ENCODE data around the gene KRTAP10-4. TPM values are rescaled to one million over a fixed set of nuclear protein-coding genes. Genes with fewer than 3 reads are reported as not detected.
"Not testable (repeated sequence)": the region's sequence is repeated elsewhere in the genome, so short reads cannot be mapped to it uniquely, and the experiment has no call there.

The KRTAP10-4 gene
- total and polyA plus RNA-seq, 2 donors (not counting 3 experiments of a cell fraction or from before 2014, with no cell fraction given) = not detected

GRCh38 chr21:44549525-44550211, 23.9 kb upstream of the KRTAP10-4 start:
- Histone ChIP-seq H3K4me1 (ENCODE audit: control insufficient read depth, extremely low read depth, insufficient read depth, low read length) (no peaks in the 10 kb centered on the region), H3K9me3 (replicated peaks; ENCODE audit: control insufficient read depth, insufficient read depth, low read length) (no peaks in the 10 kb centered on the region), H2AFZ (ENCODE audit: low read depth, low read length) (no peak overlapping the region), H3K27me3 (ENCODE audit: control insufficient read depth in 2 of 2, insufficient read depth in 2 of 2, low read length in 2 of 2) (peaks cover 3 to 12% of the 10 kb centered on the region in 2 experiments), H3K9me1 (replicated peaks; ENCODE audit: control insufficient read depth, extremely low read depth, insufficient read depth, low read length) (no peaks in the 10 kb centered on the region), H3K9ac (replicated peaks; ENCODE audit: extremely low read depth, insufficient read depth, low read length) (no peak overlapping the region), H3K36me3 (ENCODE audit: control insufficient read depth in 2 of 2, extremely low read depth in 1 of 2, insufficient read depth in 2 of 2, low read length in 2 of 2) (no peaks in the 10 kb centered on the region), H4K20me1 (replicated peaks; ENCODE audit: control insufficient read depth, extremely low read depth, insufficient read depth, low read length) (no peaks in the 10 kb centered on the region), H3K4me3 (replicated peaks in 1 of 3; ENCODE audit: insufficient read depth in 1 of 3, low read depth in 1 of 3, low read length in 3 of 3) (no peak overlapping the region), H3K4me2 (ENCODE audit: insufficient read depth, low read length) (no peak overlapping the region), H3K27ac (ENCODE audit: insufficient read depth, low read depth, low read length) (no peak overlapping the region), H3K79me2 (ENCODE audit: control insufficient read depth, insufficient read depth, low read length) (no peaks in the 10 kb centered on the region)
- CTCF ChIA-PET = no interaction called here
- DNase-seq (ENCODE audit: low read depth, low spot score) = no peak
- dilution Hi-C loops (cut with MboI; ENCODE audit: extremely low pct_ligation_motif_present, low sequenced_read_pairs) (no loop called here), intact Hi-C loops (cut with micrococcal nuclease) (no loop called here)
- POLR2A ChIA-PET = no interaction called here
- TF ChIP-seq EZH2 (IDR thresholded peaks at IDR 0.05; ENCODE audit: borderline replicate concordance, low read depth, low read length, severe bottlenecking) (no peak), POLR2A (IDR thresholded peaks at IDR 0.05; ENCODE audit: low read depth, low read length) (no peak), MAX (IDR thresholded peaks at IDR 0.05; ENCODE audit: insufficient read depth, insufficient read length) (no peak), MYC (IDR thresholded peaks at IDR 0.05; ENCODE audit: low read depth, low read length) (no peak), FOS (IDR thresholded peaks at IDR 0.05; ENCODE audit: borderline replicate concordance, insufficient read depth, low read length) (no peak), JUN (IDR thresholded peaks at IDR 0.05; ENCODE audit: borderline replicate concordance, insufficient read depth, insufficient read length, low read depth) (no peak), CTCF (IDR thresholded peaks at IDR 0.05; ENCODE audit: extremely low read depth in 1 of 2, insufficient read depth in 1 of 2, low read depth in 1 of 2, low read length in 2 of 2) (no peak)
- BruUV-seq (replicated peaks) = no TSS peak
- FAIRE-seq = no peak

- dilution Hi-C loops (cut with MboI; ENCODE audit: extremely low pct_ligation_motif_present, low sequenced_read_pairs); intact Hi-C loops (cut with micrococcal nuclease): not testable (repeated sequence)
These were observed 23.2 kb upstream of the KRTAP10-4 start for GRCh38 chr21:44550285-44550684.

More at GRCh38 chr21:44550285-44550684, 23.2 kb upstream of the KRTAP10-4 start:
- BruUV-seq (replicated peaks); H3K36me3 ChIP-seq (ENCODE audit: control insufficient read depth in 2 of 2, extremely low read depth in 1 of 2, insufficient read depth in 2 of 2, low read length in 2 of 2); H4K20me1 ChIP-seq (replicated peaks; ENCODE audit: control insufficient read depth, extremely low read depth, insufficient read depth, low read length); H2AFZ ChIP-seq (ENCODE audit: low read depth, low read length); H3K9me3 ChIP-seq (replicated peaks; ENCODE audit: control insufficient read depth, insufficient read depth, low read length); H3K4me3 ChIP-seq (replicated peaks in 1 of 3; ENCODE audit: insufficient read depth in 1 of 3, low read depth in 1 of 3, low read length in 3 of 3); H3K4me1 ChIP-seq (ENCODE audit: control insufficient read depth, extremely low read depth, insufficient read depth, low read length); H3K4me2 ChIP-seq (ENCODE audit: insufficient read depth, low read length); H3K79me2 ChIP-seq (ENCODE audit: control insufficient read depth, insufficient read depth, low read length); DNase-seq (ENCODE audit: low read depth, low spot score); H3K27ac ChIP-seq (ENCODE audit: insufficient read depth, low read depth, low read length); CTCF ChIA-PET; H3K9ac ChIP-seq (replicated peaks; ENCODE audit: extremely low read depth, insufficient read depth, low read length); H3K9me1 ChIP-seq (replicated peaks; ENCODE audit: control insufficient read depth, extremely low read depth, insufficient read depth, low read length); FAIRE-seq; POLR2A ChIA-PET: not testable (repeated sequence)
- H3K27me3 ChIP-seq (ENCODE audit: control insufficient read depth in 2 of 2, insufficient read depth in 2 of 2, low read length in 2 of 2) = peaks cover 3 to 12% of the 10 kb centered on the region in 2 experiments

Data from endothelial cell of umbilical vein (primary cell).